Central memory CD4-positive, alpha-beta T cell (primary cell): ENCODE data around the gene PLEKHM2.
"Not testable (repeated sequence)": the region's sequence is repeated elsewhere in the genome, so short reads cannot be mapped to it uniquely, and the experiment has no call there.

Experiments used
- DNase-seq: peaks from one replicate; pipeline ENCODE4 v3.0.0; 2022

The PLEKHM2 gene

DNA sequence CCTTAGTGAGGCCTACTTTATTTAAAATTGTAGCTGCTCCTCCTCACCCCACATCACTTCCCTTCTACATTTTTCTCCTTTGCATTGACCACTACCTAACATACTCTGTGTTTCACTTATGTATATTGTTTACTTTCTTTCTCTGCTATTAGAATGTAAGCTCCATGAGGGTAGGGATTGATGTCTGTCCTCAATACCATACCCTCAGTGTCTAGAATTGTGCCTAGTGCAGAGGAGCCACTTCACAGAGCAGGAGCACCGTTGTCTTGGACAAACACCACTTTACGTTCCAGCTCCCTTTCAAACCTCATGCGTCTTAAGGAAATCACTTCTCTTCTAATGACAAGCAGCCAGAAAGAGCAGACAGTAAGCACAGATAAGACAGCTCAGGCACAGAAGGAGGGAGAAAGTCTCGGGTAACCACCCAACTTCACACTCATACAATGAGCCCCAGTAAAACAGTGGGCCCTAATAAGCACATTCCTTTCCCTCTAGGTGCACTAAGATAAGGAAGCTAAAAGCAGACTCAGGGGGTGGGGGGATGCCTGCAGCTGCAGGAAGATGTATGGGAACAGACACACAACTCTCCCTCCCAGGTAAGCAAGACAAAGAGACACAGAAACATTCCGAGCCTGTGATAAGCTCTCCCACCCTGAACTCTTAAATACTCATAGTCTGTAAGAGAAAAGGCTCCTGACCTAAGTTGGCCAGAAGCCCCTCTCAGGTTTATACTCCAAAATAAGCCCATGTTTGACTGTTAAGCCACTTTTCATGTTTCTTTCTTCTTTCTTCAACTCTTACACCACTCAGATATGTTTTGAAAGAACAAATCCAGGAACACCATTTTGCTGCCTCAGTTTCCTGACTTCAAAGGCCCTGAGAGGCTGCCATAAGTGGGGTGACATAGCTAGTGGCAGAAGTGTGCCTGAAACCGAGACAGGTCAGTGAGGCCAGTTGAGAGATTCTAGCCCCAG lies 7.1 kb upstream of the PLEKHM2 start:
- DNase-seq: no peak

DNA sequence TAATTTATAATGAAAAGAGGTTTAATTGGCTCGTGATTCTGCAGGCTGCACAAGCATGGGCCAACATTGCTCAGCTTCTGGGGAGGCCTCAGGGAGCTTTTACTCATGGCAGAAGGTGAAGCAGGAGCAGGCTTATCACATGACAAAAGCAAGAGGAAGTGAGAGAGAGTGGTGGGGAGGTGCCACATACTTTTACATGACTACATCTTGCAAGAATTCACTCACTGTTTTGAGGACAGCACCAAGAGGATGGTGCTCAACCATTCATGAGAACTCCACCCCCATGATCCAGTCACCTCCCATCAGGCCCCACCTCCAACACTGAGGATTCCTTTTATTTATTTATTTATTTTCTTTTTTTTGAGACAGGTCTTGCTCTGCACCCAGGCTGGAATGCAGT lies 5.5 kb upstream of the PLEKHM2 start:
- no peak for DNase-seq

DNA sequence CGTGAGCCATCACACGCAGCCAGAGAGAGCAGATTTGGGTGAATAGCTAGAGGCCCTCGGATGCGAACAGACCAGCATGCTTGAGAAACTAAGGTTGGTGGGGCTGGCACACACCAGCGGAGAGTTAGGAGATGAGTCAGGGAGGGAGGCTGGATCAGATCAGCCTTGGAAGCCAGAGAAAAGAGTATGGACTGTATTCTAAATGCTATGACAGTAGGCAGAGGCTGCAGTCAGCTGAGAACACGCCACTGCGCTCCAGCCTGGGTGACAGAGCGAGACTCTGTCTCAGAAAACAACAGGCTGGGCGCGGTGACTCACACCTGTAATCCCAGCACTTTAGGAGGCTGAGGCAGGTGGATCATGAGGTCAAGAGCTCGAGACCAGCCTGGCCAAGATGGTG lies 4.0 kb upstream of the PLEKHM2 start:
- no peak for DNase-seq

DNA sequence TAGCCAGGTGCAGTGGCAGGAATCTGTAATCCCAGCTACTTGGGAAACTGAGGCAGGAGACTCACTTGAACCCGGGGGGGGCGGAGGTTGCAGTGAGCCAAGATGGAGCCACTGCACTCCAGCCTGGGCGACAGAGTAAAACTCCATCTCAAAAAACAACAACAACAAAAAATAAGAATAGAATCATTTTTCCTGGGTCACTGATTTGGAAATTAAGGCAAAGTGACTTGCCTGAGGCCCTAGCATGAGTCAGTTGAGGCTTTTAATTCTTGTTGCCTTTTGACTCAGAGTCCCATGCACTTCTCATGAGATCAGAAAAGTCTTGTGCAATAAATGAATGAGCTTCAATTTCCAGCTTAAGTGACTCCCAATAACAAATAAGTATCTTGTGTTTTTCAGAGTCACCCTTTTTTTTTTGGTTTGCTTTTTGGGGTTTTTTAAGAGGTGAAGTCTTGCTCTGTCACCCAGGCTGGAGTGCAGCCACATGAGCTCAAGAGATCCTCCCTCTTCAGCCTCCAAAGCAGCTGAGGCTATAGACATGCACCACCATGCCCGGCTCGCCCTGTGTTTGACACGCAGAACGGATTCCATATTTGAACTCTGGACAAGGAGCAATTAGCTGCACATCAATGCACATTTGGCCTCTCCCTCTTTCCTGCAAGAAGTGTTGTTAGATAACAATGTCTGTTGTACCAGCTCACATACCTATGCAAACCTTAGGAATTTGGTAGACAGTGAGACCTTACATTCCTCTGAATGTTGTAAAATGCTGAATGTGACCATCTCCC lies 3.4 kb upstream of the PLEKHM2 start:
- no peak for DNase-seq

DNA sequence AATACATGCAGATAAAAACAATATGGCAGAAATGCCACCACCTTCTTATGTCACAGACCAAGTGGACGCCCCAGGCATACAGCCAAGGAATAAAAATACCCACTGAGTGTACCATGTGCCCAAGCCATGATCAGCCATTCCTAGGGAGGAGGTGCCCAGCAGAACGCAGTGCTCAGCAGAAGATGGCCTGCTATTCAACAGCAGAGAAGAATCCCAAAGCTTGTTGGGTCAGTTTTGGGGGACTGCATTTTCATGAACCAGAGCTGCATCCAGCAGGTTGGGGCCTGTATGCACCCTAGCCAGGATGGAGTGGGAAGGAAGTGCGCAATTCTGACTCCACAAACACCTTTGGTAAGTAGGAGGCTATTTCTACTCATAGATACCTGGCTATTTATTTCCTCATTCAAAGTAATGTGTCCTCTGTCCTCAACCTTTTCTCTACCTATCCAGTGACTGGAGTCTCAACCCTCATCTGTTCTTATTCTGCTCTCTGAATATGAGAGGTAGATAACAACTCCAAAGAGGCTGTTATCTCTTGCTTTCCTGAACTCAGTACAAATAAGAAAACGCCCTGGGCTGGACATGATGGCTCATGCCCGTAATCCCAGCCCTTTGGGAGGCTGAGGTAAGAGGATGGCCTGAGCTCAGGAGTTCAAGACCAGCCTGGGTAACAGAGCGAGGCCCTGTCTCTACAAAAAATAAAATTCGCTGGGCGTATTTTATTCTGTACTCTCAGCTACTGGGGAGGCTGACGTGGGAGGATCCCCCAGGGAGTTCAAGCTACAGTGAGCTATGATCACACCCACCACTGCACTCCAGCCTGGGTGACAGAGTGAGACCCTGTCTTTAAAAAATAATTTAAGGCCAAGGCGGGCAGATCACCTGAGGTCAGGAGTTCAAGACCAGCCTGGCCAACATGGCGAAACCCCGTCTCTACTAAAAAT lies 2.5 kb upstream of the PLEKHM2 start:
- DNase-seq: no peak

DNA sequence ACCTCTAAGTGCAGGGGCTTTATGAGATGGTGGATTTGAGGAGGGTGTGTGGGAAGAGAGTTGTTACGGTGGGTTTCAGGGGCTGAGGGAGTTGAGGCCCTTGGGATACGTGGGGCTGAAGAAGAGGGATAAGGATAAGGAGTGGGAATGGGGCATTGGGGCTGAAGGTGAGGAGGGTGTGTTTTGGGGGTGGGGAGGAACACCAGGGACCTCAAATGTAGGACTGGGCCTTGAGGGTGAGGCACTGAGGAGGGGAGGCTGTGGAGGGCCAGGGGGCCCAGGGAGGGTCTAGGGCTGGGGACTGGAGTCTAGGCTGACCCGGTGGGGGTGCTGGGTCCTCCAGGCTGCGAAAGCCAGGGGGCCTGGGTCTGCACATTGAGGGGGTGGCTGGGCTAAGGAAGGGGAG lies 1.2 kb upstream of the PLEKHM2 start:
- DNase-seq: no peak

DNA sequence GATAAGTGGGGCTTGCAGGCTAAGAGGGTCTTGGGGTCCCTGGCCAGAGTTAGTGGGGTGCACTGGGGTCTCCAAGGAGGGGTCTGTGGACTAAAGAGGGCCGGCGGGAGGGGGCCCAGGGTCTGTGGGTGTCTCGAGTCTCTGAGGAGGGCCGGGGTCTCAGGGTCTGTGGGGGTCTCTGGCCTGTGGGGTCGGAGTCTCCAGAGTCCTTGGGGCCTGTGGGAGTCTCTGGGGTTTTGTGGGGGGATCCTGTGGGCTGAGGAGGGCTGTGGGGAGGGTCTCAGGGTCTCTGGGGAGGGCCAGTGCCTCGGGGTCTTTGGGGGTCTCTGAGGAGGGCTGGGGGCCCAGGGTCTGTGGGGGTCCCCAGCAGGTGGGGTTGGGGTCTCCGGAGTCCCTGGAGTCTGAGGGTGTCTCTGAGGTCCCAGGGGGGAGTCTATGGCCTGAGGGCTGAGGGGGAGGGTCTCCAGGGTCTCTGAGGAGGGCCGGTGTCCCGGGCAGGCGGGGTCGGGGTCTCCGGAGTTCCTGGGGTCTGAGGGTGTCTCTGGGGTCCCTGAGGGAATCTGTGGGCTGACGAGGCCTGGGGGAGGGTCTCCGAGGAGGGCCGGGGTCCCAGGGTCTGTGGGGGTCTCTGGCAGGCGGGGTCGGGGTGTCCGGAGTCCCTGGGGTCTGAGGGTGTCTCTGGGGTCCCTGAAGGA lies 628 bp upstream of the PLEKHM2 start:
- DNase-seq: no peak

DNA sequence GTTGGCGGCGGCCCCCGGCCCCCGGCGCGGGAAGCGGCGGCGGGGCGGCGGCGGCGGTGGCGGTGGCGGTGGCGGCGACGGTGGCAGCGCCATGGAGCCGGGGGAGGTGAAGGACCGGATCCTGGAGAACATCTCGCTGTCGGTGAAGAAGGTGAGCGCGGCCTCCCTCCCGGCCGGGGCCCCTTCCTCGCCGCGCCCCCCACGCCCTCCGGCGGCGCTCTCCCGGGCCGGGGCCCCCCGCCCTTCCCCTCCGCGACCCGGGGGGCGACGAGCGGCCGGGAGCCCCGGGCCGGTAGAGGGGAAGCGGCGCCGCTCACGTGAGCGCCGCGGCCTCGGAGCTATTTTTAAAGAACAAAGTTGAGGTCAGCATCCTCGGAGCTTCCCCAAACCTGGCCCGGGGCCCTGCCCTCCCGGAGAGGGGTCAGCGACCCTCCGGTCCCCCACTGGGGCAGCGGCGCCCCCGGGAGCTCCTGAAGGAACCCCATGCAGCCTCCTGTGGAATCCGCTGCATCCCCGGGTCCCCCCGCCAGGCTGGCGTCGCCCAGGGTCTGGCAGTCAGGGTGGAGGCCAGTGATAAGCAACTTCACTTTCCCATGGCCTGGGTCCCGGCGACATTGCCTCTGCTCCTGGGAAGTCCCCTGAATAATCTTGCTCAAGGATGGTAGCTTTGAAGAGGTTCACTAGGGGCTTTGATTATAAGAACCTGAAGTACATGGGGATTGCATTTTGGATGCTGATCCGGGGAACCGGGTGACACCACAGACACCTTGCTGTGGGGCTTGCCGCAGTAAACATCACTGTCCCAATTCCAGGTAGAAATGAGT lies 560 bp downstream of the PLEKHM2 start:
- peak; percentile 30 for DNase-seq

DNA sequence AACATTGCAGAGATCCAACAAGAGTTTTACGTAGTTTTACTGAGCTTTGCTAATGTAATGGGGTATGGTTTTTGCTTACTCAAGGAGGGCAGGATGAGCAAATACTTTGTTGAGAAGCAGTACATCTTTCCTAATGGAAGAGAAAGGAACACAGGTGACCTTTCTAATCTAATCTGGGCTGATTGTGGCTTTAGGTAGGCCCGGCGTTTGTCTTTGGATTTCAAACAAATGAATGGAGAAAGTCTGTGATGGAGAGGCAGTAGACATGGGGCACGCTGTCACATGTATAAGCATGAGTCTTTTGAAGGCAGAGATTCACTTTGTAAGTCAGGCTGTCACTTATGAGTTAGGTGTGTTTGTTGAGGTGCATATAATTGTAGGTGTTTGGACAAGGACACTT lies 1.7 kb downstream of the PLEKHM2 start:
- no peak for DNase-seq

DNA sequence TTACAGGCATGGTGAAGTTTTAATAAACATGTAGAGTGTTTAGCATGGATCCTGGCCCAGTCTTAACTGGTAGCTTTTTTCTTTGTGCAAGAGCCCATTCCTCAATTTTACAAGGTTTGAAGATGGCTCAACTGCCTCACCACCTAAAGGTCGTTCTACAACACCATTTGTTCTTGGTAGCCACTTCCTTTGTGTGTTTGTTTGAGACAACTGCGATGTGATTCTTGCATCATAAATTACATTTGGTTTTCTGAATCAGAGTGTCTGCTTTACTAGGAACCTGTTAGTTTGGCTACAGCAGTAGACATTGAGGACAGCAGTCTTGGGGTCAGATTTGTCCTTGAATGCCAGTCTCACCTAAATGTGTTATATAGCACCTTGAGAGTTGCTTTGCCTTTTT lies 3.3 kb downstream of the PLEKHM2 start:
- DNase-seq: no peak

DNA sequence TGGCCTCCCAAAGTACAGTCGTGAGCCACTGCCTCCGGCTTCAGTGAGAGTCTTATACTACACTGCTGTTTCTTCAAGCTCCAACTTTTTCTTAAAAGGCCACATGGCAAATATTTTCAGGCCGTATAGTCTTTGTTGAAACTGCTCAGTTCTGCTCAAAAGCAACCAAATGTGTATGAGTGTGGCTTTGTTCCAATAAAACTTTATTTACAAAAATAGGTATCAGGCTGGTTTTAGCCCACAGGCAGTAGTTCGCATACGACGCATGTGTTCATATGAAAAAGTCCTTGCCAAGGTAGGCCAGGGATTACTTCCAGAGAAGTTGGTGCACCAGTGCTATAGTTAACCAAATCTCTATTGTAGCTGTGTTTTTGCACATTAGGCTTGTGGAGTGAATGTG lies 6.2 kb downstream of the PLEKHM2 start:
- DNase-seq: no peak

DNA sequence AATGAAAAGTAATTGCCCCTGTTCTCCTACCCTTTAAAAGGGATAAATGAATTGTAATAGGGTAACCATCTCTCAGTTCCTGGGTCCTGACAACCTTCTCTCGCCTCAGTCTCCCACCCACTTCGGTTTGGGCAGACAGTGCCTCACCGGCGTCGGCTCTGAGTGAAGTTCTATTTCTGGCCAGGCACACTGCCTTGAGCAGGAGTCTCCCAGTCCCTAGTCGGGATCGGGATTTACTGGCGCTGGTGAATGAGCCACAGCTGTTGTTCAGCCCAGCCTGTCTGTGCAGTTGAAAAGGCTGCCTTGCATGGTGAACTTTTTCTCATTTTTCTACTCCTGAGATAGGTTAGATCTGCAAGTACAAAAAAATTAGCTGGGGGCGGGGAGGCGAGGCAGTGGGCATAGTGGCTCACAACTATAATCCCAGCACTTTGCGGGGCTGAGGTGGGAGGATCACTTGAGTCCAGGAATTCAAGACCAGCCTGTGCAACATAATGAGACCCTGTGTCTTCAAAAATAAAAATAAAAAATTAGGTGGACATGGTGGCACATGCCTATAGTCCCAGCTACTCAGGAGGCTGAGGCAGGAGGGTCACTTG lies 7.4 kb downstream of the PLEKHM2 start:
- no peak for DNase-seq

DNA sequence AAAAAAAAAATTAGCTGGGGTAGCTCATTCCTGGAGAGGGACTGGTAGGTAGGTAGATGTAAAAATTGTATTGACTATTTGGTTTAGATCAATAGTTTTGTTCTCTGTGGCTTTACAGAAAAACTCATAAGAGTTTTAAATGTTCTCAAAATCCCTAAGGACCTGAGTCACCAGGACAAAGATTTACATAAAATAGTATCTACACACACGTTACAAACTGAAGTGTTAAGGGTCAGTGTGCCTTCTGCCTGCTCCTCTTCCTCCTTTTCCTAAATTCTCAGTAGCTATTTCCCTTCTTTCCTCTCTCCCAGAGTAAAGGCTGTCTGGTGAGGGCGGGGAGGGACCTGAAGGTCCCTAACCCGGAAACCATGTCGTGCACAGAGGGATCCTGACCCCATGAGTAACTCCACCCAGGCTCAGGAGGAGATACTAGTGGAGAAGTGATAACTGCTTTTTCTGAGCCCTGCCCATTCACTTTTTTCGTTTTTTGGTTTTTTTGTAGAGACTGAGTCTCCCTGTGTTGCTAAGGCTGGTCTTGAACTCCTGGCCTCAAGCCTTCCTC lies 8.1 kb downstream of the PLEKHM2 start:
- no peak for DNase-seq

DNA sequence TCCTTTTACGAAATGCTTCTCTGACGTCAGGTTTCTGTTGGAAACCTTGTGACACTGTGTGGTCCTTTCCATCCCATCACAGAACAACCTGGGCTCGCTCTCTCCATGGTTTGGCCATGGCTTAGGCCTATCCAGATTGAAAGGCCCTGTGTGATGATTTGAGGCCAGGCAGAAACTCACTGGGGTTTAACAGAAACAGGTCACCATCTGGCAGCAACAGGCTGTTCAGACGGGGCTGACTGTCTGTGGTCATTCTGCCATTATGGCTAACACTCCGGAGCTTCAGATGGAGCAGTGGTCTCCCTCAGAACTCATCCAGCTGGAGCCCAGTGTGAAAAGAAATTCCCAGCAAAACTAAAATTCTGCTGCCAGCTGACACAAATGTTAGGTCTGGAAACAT lies 9.3 kb downstream of the PLEKHM2 start:
- no peak for DNase-seq

DNA sequence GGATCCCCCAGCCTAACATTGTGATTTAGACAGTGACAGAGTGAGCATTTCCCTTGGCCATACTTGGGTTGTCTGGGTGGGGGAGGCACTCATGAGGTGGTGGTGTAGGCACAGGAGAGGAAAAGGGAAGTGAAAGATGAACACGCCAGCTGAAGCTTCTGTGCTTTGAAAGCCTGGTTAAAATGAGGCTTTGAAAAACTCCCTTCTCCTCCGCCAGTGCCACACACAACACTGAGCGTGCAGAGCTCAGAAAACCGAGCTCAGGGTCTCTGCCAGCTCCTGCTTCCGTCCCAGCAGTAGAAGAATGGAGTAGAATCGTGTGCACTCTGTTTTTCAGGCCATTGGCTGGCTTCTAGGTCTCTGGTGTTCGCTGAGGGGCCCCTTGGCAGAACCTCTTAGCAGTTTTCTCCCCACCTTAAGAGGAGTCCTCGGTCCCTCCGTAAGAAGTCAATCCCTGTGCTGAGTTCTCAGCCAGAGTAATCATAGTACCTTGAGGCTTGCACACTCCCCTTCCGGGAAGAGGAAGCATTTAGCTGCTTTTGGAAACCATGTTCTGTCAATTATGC lies 12.9 kb downstream of the PLEKHM2 start:
- peak; percentile 30 for DNase-seq

DNA sequence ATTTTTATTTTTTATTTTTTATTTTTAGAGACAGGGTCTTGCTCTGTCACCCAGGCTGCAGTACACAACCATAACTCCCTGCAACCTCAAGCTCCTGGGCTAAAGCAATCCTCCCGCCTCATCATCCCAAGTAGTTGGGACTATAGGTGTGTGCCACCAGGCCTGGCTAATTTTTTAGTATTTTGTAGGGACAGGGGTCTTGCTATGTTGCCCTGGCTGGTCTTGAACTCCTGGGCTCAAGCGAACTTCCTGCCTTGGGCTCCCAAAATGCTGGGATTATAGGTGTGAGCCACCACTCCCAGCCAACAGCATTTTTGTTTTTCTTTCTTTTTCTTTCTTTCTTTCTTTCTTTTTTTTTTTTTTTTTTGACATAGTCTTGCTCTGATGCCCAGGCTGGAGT lies 14.1 kb downstream of the PLEKHM2 start:
- no peak for DNase-seq

DNA sequence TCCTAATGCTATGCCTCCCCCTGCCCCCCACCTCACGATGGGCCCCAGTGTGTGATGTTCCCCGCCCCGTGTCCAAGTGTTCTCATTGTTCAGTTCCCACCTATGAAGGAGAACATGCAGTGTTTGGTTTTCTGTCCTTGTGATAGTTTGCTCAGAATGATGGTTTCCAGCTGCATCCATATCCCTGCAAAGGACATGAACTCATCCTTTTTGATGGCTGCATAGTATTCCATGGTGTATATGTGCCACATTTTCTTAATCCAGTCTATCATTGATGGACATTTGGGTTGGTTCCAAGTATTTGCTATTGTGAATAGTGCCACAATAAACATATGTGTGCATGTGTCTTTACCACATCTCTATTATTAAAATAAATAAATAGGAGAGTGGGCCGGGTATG lies 15.2 kb downstream of the PLEKHM2 start:
- not testable (repeated sequence) for DNase-seq

DNA sequence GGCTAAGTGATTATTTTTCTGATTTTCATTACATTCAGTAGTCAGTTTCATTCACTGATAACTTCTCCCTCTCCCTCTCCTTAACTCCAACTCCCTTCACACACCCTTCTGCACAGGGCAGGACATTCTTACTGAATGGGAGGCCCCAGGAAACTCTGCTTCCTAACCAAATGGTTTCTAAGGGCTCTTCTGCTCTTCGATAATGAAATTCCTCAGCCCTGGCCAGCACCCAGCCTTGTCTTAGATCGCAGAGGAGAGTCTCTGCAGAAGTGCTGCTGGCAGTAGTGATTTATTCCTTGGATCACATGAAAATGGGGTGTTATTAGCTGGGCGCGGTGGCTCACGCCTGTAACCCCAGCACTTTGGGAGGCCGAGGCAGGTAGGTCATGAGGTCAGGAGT lies 16.4 kb downstream of the PLEKHM2 start:
- no peak for DNase-seq

DNA sequence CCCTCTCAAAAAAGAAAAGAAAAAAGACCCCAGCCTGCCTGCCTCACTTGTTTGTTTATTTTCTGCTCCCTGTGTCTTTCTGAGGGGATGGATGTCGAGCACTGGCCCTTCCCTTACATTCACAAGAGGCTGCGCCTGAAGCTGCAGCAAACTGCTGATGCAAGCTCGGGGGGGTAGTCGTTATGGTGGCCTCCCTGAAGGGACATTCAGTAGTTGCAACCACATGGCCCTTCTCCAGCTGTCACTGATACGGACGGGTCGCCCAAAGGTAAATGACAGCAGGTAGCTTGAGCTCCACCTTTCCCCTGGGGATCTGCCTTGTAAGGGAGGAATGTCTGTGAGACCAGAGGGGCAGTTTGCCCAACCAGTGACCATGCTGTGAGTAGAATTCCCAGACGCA lies 17.7 kb downstream of the PLEKHM2 start:
- no peak for DNase-seq
